K562 (cell line): ENCODE data around the gene ZBTB44. TPM values are rescaled to one million over a fixed set of nuclear protein-coding genes. Genes with fewer than 3 reads are reported as not detected.

Experiments used
- CHCHD3 ChIP-seq: fragments of 250-450 bp; sonication (Bioruptor Pico); IDR thresholded peaks from 2 replicates; pipeline ENCODE4 v2.1.2; 2022; ENCODE audit warnings: mild to moderate bottlenecking
- GTF2B ChIP-seq: IDR thresholded peaks from 2 replicates; pipeline ENCODE4 v1.6.1; 2011; ENCODE audit not compliant: insufficient read length; ENCODE audit errors: extremely low read depth
- HDAC1 ChIP-seq, 2 experiments: fragments of 450-650 bp; IDR thresholded peaks; 2 replicates each; pipeline ENCODE4 v1.6.1; 2016 to 2017; ENCODE audit warnings: inconsistent platforms in 1 of 2, mild to moderate bottlenecking in 1 of 2, moderate library complexity in 1 of 2
- POLR2AphosphoS5 ChIP-seq: IDR thresholded peaks from 2 replicates; pipeline ENCODE4 v1.6.1; 2011; ENCODE audit warnings: mild to moderate bottlenecking, low read depth, low read length, moderate library complexity; ENCODE audit not compliant: control insufficient read depth, insufficient read depth
- SIRT6 ChIP-seq: IDR thresholded peaks from one replicate; pipeline ENCODE4 v1.6.1; 2012; ENCODE audit warnings: low read depth, mild to moderate bottlenecking, control low read depth, inconsistent platforms, low read length, moderate library complexity
- SMARCA4 ChIP-seq: fragments of 450-650 bp; IDR thresholded peaks from 2 replicates; pipeline ENCODE4 v1.6.1; 2016
- ZNF384 ChIP-seq: IDR thresholded peaks from 2 replicates; pipeline ENCODE4 v1.6.1; 2012; ENCODE audit warnings: low read depth, low read length, improper control_type of control experiment
- ZNF444 ChIP-seq: fragments of 250-450 bp; sonication (Bioruptor Pico); IDR thresholded peaks from 2 replicates; pipeline ENCODE4 v1.4.0; 2020; ENCODE audit warnings: mild to moderate bottlenecking, moderate library complexity
- polyA plus RNA-seq, 8 experiments: library from polyadenylated mRNA; depleted of rRNA in 4 of 8; stranded (reverse) in 5 of 8; unstranded in 3 of 8; fragments of >200 nt; fragmentation: Nextera tagmentation in 2 of 8; fragmentation: Illumina TruSeq in 1 of 8; extraction: Ambion mirVana in 2 of 8; extraction: Trizol in 1 of 8; gene quantifications; 2 replicates each; pipeline versions ENCODE4 v1.2.1 to v1.2.3, GENCODE V29; 2011 to 2014; ENCODE audit warnings: inconsistent platforms in 1 of 8, missing spikeins in 1 of 8
- total RNA-seq, 7 experiments: library from RNA; depleted of rRNA in 6 of 7; stranded (reverse); fragments of >200 nt in 6 of 7; fragmentation: Illumina TruSeq in 2 of 7; extraction: Trizol in 2 of 7; gene quantifications; 2 replicates each; pipeline versions ENCODE4 v1.2.1 to v1.2.3, GENCODE V29; 2011 to 2021; ENCODE audit warnings: low replicate concordance in 1 of 7
- TF ChIP-seq, protein P1 (sequence below): fragments of 450-650 bp; IDR thresholded peaks from 2 replicates; pipeline ENCODE4 v1.6.1; 2016; ENCODE audit warnings: antibody characterized with exemption
- TF ChIP-seq, protein P2 (sequence below): IDR thresholded peaks from 2 replicates; pipeline ENCODE4 v1.6.1; 2014; ENCODE audit warnings: antibody characterized with exemption
- TF ChIP-seq, protein P3 (sequence below): sonication (generic); formaldehyde crosslinking; IDR thresholded peaks from 2 replicates; pipeline ENCODE4 v1.8.0; 2022; ENCODE audit warnings: missing genetic modification reagents, mild to moderate bottlenecking, borderline replicate concordance
- TF ChIP-seq, protein P4 (sequence below): fragments of 250-450 bp; sonication (Bioruptor Pico); IDR thresholded peaks from 2 replicates; pipeline ENCODE4 v1.5.0; 2021; ENCODE audit warnings: mild to moderate bottlenecking, borderline replicate concordance
- TF ChIP-seq, protein P5 (sequence below), 2 experiments: IDR thresholded peaks; 2 replicates each; pipeline ENCODE4 v1.6.1; 2011; ENCODE audit warnings: borderline replicate concordance in 1 of 2, control low read depth in 1 of 2, low read depth in 1 of 2, low read length in 1 of 2, mild to moderate bottlenecking in 1 of 2, mixed read lengths in 1 of 2, moderate library complexity in 1 of 2; ENCODE audit not compliant: insufficient read depth in 1 of 2, insufficient read length in 1 of 2, poor library complexity in 1 of 2, severe bottlenecking in 1 of 2; ENCODE audit errors: extremely low read depth in 1 of 2
- TF ChIP-seq, protein P6 (sequence below): fragments of 450-650 bp; IDR thresholded peaks from 2 replicates; pipeline ENCODE4 v1.6.1; 2016; ENCODE audit warnings: low read depth, mild to moderate bottlenecking, moderate library complexity

ZBTB44 gene
- total and polyA plus RNA-seq, 9 of the 15 experiments (the other 6 are each of a cell fraction or from before 2014, with no cell fraction given), result 4.7 to 27.1 (median 17.3) TPM

DNA sequence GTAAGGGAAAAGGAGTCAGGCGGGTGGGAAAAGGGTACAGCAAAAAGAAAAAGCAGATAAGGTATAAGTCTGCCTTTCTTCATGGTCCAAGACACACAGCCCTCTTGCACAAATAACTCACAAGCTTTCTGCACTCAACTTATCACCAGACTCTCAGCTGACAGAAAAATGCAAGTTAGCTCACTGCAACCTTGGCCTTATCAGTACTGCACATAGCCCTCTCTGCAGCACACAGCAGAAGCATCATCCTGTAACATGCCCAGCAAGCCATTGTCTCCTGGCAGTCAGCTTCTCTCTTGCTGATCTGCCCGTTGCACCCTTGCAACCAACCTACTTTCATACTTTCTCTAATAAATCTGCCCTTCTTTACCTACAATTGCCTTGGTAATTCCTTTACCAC, 5.8 kb downstream of the ZBTB44 start (continued):
- TF ChIP-seq, protein P1, sequence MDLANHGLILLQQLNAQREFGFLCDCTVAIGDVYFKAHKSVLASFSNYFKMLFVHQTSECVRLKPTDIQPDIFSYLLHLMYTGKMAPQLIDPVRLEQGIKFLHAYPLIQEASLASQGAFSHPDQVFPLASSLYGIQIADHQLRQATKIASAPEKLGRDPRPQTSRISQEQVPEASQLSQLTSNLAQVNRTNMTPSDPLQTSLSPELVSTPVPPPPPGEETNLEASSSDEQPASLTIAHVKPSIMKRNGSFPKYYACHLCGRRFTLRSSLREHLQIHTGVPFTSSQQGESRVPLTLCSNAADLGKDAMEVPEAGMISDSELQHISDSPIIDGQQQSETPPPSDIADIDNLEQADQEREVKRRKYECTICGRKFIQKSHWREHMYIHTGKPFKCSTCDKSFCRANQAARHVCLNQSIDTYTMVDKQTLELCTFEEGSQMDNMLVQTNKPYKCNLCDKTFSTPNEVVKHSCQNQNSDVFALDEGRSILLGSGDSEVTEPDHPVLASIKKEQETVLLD, result no peak
- TF ChIP-seq, protein P2, sequence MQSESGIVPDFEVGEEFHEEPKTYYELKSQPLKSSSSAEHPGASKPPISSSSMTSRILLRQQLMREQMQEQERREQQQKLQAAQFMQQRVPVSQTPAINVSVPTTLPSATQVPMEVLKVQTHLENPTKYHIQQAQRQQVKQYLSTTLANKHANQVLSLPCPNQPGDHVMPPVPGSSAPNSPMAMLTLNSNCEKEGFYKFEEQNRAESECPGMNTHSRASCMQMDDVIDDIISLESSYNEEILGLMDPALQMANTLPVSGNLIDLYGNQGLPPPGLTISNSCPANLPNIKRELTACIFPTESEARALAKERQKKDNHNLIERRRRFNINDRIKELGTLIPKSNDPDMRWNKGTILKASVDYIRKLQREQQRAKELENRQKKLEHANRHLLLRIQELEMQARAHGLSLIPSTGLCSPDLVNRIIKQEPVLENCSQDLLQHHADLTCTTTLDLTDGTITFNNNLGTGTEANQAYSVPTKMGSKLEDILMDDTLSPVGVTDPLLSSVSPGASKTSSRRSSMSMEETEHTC, result peak; percentile 29; the same call in 1 of the 2 replicates
- TF ChIP-seq CHCHD3 (CRISPR knock-in tag) (no peak), GTF2B (no peak), HDAC1 (IDR thresholded peaks at IDR 0.05) (peak in 1 of 2 experiments; percentile 51; a peak in 1 of 4 replicates), ZNF444 (no peak), ZNF384 (no peak), POLR2AphosphoS5 (peak; percentile 73; the same call in 1 of the 2 replicates), SIRT6 (no peak), SMARCA4 (peak; percentile 60)
- TF ChIP-seq, protein P3, sequence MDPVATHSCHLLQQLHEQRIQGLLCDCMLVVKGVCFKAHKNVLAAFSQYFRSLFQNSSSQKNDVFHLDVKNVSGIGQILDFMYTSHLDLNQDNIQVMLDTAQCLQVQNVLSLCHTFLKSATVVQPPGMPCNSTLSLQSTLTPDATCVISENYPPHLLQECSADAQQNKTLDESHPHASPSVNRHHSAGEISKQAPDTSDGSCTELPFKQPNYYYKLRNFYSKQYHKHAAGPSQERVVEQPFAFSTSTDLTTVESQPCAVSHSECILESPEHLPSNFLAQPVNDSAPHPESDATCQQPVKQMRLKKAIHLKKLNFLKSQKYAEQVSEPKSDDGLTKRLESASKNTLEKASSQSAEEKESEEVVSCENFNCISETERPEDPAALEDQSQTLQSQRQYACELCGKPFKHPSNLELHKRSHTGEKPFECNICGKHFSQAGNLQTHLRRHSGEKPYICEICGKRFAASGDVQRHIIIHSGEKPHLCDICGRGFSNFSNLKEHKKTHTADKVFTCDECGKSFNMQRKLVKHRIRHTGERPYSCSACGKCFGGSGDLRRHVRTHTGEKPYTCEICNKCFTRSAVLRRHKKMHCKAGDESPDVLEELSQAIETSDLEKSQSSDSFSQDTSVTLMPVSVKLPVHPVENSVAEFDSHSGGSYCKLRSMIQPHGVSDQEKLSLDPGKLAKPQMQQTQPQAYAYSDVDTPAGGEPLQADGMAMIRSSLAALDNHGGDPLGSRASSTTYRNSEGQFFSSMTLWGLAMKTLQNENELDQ (CRISPR knock-in tag), result no peak
- TF ChIP-seq, protein P4, sequence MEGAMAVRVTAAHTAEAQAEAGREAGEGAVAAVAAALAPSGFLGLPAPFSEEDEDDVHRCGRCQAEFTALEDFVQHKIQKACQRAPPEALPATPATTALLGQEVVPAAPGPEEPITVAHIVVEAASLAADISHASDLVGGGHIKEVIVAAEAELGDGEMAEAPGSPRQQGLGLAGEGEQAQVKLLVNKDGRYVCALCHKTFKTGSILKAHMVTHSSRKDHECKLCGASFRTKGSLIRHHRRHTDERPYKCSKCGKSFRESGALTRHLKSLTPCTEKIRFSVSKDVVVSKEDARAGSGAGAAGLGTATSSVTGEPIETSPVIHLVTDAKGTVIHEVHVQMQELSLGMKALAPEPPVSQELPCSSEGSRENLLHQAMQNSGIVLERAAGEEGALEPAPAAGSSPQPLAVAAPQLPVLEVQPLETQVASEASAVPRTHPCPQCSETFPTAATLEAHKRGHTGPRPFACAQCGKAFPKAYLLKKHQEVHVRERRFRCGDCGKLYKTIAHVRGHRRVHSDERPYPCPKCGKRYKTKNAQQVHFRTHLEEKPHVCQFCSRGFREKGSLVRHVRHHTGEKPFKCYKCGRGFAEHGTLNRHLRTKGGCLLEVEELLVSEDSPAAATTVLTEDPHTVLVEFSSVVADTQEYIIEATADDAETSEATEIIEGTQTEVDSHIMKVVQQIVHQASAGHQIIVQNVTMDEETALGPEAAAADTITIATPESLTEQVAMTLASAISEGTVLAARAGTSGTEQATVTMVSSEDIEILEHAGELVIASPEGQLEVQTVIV (CRISPR knock-in tag), result no peak
- TF ChIP-seq, protein P5, sequence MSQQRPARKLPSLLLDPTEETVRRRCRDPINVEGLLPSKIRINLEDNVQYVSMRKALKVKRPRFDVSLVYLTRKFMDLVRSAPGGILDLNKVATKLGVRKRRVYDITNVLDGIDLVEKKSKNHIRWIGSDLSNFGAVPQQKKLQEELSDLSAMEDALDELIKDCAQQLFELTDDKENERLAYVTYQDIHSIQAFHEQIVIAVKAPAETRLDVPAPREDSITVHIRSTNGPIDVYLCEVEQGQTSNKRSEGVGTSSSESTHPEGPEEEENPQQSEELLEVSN (IDR thresholded peaks at IDR 0.05; ENCODE audit: borderline replicate concordance in 1 of 2, extremely low read depth in 1 of 2, insufficient read depth in 1 of 2, insufficient read length in 1 of 2, low read depth in 1 of 2, low read length in 1 of 2, poor library complexity in 1 of 2, severe bottlenecking in 1 of 2), result no peak
- TF ChIP-seq, protein P6, sequence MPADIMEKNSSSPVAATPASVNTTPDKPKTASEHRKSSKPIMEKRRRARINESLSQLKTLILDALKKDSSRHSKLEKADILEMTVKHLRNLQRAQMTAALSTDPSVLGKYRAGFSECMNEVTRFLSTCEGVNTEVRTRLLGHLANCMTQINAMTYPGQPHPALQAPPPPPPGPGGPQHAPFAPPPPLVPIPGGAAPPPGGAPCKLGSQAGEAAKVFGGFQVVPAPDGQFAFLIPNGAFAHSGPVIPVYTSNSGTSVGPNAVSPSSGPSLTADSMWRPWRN, result no peak
